SK-N-SH (cell line): ENCODE results near the gene TACSTD2. TPM values are rescaled to one million over a fixed set of nuclear protein-coding genes. Genes with fewer than 3 reads are reported as not detected.

ENCODE experiments used
- ELF1 ChIP-seq: IDR thresholded peaks from 2 replicates; pipeline ENCODE4 v1.4.0; 2012
- EZH2phosphoT487 ChIP-seq: fragments of 200-600 bp; sonication (generic); IDR thresholded peaks from 2 replicates; pipeline ENCODE4 v1.6.1; 2017; ENCODE audit warnings: low read depth, mixed run types, mild to moderate bottlenecking, antibody characterized with exemption, moderate library complexity, borderline replicate concordance
- FOSL2 ChIP-seq: IDR thresholded peaks from 2 replicates; pipeline ENCODE4 v1.4.0; 2012; ENCODE audit warnings: low read depth, mild to moderate bottlenecking, moderate library complexity, borderline replicate concordance
- FOXJ3 ChIP-seq: sonication (generic); formaldehyde crosslinking; IDR thresholded peaks from 2 replicates; pipeline ENCODE4 v1.5.1; 2020; ENCODE audit warnings: mild to moderate bottlenecking, missing genetic modification reagents
- FOXM1 ChIP-seq: IDR thresholded peaks from 2 replicates; pipeline ENCODE4 v1.4.0; 2012; ENCODE audit warnings: low read depth, mild to moderate bottlenecking
- IRF3 ChIP-seq: fragments of 150-350 bp; IDR thresholded peaks from 2 replicates; pipeline ENCODE4 v1.6.1; 2016; ENCODE audit warnings: mild to moderate bottlenecking, low read depth, low read length
- NFIC ChIP-seq: IDR thresholded peaks from 2 replicates; pipeline ENCODE4 v1.4.0; 2012; ENCODE audit warnings: borderline replicate concordance
- RAD21 ChIP-seq: IDR thresholded peaks from 2 replicates; pipeline ENCODE4 v1.6.1; 2012; ENCODE audit warnings: mild to moderate bottlenecking, low read length
- RCOR1 ChIP-seq: fragments of 150-350 bp; IDR thresholded peaks from 2 replicates; pipeline ENCODE4 v1.6.1; 2017; ENCODE audit warnings: antibody characterized with exemption, low read length
- SMC3 ChIP-seq: IDR thresholded peaks from 2 replicates; pipeline ENCODE4 v1.6.1; 2012; ENCODE audit warnings: low read depth, low read length, improper control_type of control experiment
- TAF1 ChIP-seq: IDR thresholded peaks from 2 replicates; pipeline ENCODE4 v1.6.1; 2012; ENCODE audit warnings: low read depth, mild to moderate bottlenecking, low read length, moderate library complexity, borderline replicate concordance
- TEAD4 ChIP-seq: IDR thresholded peaks from 2 replicates; pipeline ENCODE4 v1.4.0; 2012; ENCODE audit warnings: mild to moderate bottlenecking, borderline replicate concordance; ENCODE audit not compliant: insufficient read depth
- USF1 ChIP-seq: IDR thresholded peaks from 2 replicates; pipeline ENCODE4 v1.4.0; 2012; ENCODE audit warnings: low read depth, borderline replicate concordance
- ZBTB33 ChIP-seq: IDR thresholded peaks from 2 replicates; pipeline ENCODE4 v1.4.0; 2012; ENCODE audit warnings: low read depth, borderline replicate concordance
- polyA plus RNA-seq, 3 experiments: library from polyadenylated mRNA; depleted of rRNA; stranded (reverse); fragments of >200 nt; gene quantifications; 2 replicates each; pipeline ENCODE4 v1.2.3, GENCODE V29; 2012
- TF ChIP-seq, protein P1 (sequence below): fragments of 200-600 bp; sonication (generic); IDR thresholded peaks from 2 replicates; pipeline ENCODE4 v1.6.1; 2017; ENCODE audit warnings: antibody characterized with exemption, mild to moderate bottlenecking, moderate library complexity
- TF ChIP-seq, protein P2 (sequence below): fragments of 150-350 bp; IDR thresholded peaks from 2 replicates; pipeline ENCODE4 v1.6.1; 2017; ENCODE audit warnings: antibody characterized with exemption, low read length, low read depth, borderline replicate concordance

TACSTD2 gene
- polyA plus RNA-seq, 1 of the 3 experiments (the other 2 are of a cell fraction): 0.02 TPM

GRCh38 chr1:58584082-58584895 is 7.2 kb upstream of the TACSTD2 start (continued):
- TF ChIP-seq ZBTB33 (0 out of 2 replicates have a peak, but pooled peaks have one; percentile 40), USF1 (no peak), NFIC (peak; percentile 82), FOXJ3 (CRISPR knock-in tag) (no peak), RCOR1 (no peak), FOSL2 (peak; percentile 94), ELF1 (no peak), TAF1 (no peak), EZH2phosphoT487 (no peak), RAD21 (no peak), SMC3 (no peak), FOXM1 (peak; percentile 70; the same call in 1 of the 2 replicates), TEAD4 (peak; percentile 88), IRF3 (no peak)
- TF ChIP-seq, protein P1, sequence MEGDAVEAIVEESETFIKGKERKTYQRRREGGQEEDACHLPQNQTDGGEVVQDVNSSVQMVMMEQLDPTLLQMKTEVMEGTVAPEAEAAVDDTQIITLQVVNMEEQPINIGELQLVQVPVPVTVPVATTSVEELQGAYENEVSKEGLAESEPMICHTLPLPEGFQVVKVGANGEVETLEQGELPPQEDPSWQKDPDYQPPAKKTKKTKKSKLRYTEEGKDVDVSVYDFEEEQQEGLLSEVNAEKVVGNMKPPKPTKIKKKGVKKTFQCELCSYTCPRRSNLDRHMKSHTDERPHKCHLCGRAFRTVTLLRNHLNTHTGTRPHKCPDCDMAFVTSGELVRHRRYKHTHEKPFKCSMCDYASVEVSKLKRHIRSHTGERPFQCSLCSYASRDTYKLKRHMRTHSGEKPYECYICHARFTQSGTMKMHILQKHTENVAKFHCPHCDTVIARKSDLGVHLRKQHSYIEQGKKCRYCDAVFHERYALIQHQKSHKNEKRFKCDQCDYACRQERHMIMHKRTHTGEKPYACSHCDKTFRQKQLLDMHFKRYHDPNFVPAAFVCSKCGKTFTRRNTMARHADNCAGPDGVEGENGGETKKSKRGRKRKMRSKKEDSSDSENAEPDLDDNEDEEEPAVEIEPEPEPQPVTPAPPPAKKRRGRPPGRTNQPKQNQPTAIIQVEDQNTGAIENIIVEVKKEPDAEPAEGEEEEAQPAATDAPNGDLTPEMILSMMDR: no peak
- TF ChIP-seq, protein P2, sequence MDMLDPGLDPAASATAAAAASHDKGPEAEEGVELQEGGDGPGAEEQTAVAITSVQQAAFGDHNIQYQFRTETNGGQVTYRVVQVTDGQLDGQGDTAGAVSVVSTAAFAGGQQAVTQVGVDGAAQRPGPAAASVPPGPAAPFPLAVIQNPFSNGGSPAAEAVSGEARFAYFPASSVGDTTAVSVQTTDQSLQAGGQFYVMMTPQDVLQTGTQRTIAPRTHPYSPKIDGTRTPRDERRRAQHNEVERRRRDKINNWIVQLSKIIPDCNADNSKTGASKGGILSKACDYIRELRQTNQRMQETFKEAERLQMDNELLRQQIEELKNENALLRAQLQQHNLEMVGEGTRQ: no peak
